Activated B cell treated with CpG ODN at 0.5 μM for 24 hours (primary cell): Measurements from ENCODE around the gene ZIC1. TPM values are rescaled to one million over a fixed set of nuclear protein-coding genes. Genes with fewer than 3 reads are reported as not detected.

ENCODE experiments used
- ATAC-seq: fragments of 200-7000 bp; cut with Tn5 transposase; one replicate; pipeline ENCODE4 v1.10.0; 2021; ENCODE audit warnings: low read depth, mild to moderate bottlenecking, moderate library complexity
- CTCF ChIA-PET: fragments of 350-600 bp; sonication (Branson Sonifier 250); formaldehyde crosslinking; loops from one replicate; lab custom pipeline; 2021; ENCODE audit warnings: antibody characterized with exemption; lab: Charles Lee
- POLR2A ChIA-PET: fragments of 350-600 bp; sonication (Branson Sonifier 250); formaldehyde crosslinking; loops from one replicate; lab custom pipeline; 2021; ENCODE audit warnings: antibody characterized with exemption; lab: Charles Lee
- DNase-seq: peaks from one replicate; pipeline ENCODE4 v3.0.0; 2022
- H3K27ac Mint-ChIP-seq: one replicate; pipeline ENCODE4 v1.8.0; 2020; ENCODE audit warnings: mixed read lengths
- H3K27me3 Mint-ChIP-seq: one replicate; pipeline ENCODE4 v1.8.0; 2021; ENCODE audit warnings: mixed read lengths
- H3K36me3 Mint-ChIP-seq: one replicate; pipeline ENCODE4 v1.8.0; 2021; ENCODE audit warnings: low read depth, mixed read lengths
- H3K4me1 Mint-ChIP-seq: one replicate; pipeline ENCODE4 v1.8.0; 2021; ENCODE audit warnings: mixed read lengths
- H3K4me3 Mint-ChIP-seq: one replicate; pipeline ENCODE4 v1.8.0; 2020; ENCODE audit warnings: mild to moderate bottlenecking, mixed read lengths
- H3K9me3 Mint-ChIP-seq: one replicate; pipeline ENCODE4 v1.8.0; 2020; ENCODE audit warnings: mixed read lengths
- CTCF ChIP-seq: fragments of 200-600 bp; IDR thresholded peaks from one replicate; pipeline ENCODE4 v1.8.0; 2022; ENCODE audit warnings: antibody characterized with exemption, mild to moderate bottlenecking
- intact Hi-C: fragments of 100-400 bp; cut with micrococcal nuclease; formaldehyde crosslinking; loops from one replicate; pipeline ENCODE4 v1.15.1; 2024
- total RNA-seq: library from RNA; stranded (reverse); gene quantifications from 2 replicates; pipeline ENCODE4 v1.2.3, GENCODE V29; 2022

Gene ZIC1
- total RNA-seq, 1 donor from 2014 or later, result not detected

- H3K4me1 Mint-ChIP-seq, result no peaks in the 10 kb centered on the region
- no peak overlapping the region for H3K27ac Mint-ChIP-seq
- CTCF ChIA-PET, result no interaction called here
- peaks cover 67% of the 10 kb centered on the region for H3K27me3 Mint-ChIP-seq
- H3K36me3 Mint-ChIP-seq, result no peaks in the 10 kb centered on the region
- ATAC-seq (no peak), DNase-seq (no peak)
- intact Hi-C loops, result no loop called here
- POLR2A ChIA-PET, result no interaction called here
- no peak for TF ChIP-seq CTCF
- peaks cover 4% of the 10 kb centered on the region for H3K9me3 Mint-ChIP-seq
- no peak overlapping the region for H3K4me3 Mint-ChIP-seq
These were observed 11.4 kb downstream of the ZIC1 start for GRCh38 chr3:147420353-147421183.

- Mint-ChIP-seq H3K9me3 (peaks cover 4% of the 10 kb centered on the region), H3K4me3 (no peak overlapping the region), H3K27me3 (peaks cover 65% of the 10 kb centered on the region), H3K36me3 (no peaks in the 10 kb centered on the region), H3K4me1 (no peaks in the 10 kb centered on the region), H3K27ac (no peak overlapping the region)
- ChIA-PET POLR2A (no interaction called here), CTCF (no interaction called here)
- intact Hi-C loops, result no loop called here
- no peak for DNase-seq
- no peak for ATAC-seq
- no peak for TF ChIP-seq CTCF
These were observed 12.2 kb downstream of the ZIC1 start for GRCh38 chr3:147421184-147421912.

GRCh38 chr3:147422196-147422595 lies 13.0 kb downstream of the ZIC1 start:
- H3K36me3 Mint-ChIP-seq, result no peaks in the 10 kb centered on the region
- H3K27me3 Mint-ChIP-seq, result peaks cover 65% of the 10 kb centered on the region
- intact Hi-C loops, result no loop called here
- ChIA-PET POLR2A (no interaction called here), CTCF (no interaction called here)
- no peak for DNase-seq
- peaks cover 4% of the 10 kb centered on the region for H3K9me3 Mint-ChIP-seq
- TF ChIP-seq CTCF, result no peak
- no peak overlapping the region for H3K4me3 Mint-ChIP-seq
- no peaks in the 10 kb centered on the region for H3K4me1 Mint-ChIP-seq
- ATAC-seq, result no peak
- H3K27ac Mint-ChIP-seq, result no peak overlapping the region

GRCh38 chr3:147422601-147423536 lies 13.7 kb downstream of the ZIC1 start:
- ATAC-seq (no peak), DNase-seq (no peak)
- Mint-ChIP-seq H3K4me3 (no peak overlapping the region), H3K27me3 (peaks cover 61% of the 10 kb centered on the region), H3K4me1 (no peaks in the 10 kb centered on the region), H3K36me3 (no peaks in the 10 kb centered on the region), H3K27ac (no peak overlapping the region), H3K9me3 (peaks cover 4% of the 10 kb centered on the region)
- TF ChIP-seq CTCF, result no peak
- POLR2A ChIA-PET, result no interaction called here
- intact Hi-C loops, result no loop called here
- CTCF ChIA-PET, result no interaction called here

- POLR2A ChIA-PET, result no interaction called here
- TF ChIP-seq CTCF, result no peak
- ATAC-seq, result no peak
- peaks cover 4% of the 10 kb centered on the region for H3K9me3 Mint-ChIP-seq
- no peak overlapping the region for H3K4me3 Mint-ChIP-seq
- DNase-seq, result no peak
- CTCF ChIA-PET, result no interaction called here
- no peak overlapping the region for H3K27ac Mint-ChIP-seq
- H3K27me3 Mint-ChIP-seq, result peaks cover 56% of the 10 kb centered on the region
- intact Hi-C loops, result no loop called here
- H3K36me3 Mint-ChIP-seq, result no peaks in the 10 kb centered on the region
- H3K4me1 Mint-ChIP-seq, result no peaks in the 10 kb centered on the region
These were observed 14.3 kb downstream of the ZIC1 start for GRCh38 chr3:147423537-147423797.
